SK-N-SH treated with all-trans-retinoic acid at 6 μM for 48 hours (cell line): ENCODE measurements around the gene SKIC8.

Experiments used
- ARNTL ChIP-seq: fragments of 450-650 bp; formaldehyde crosslinking; IDR thresholded peaks from 2 replicates; pipeline ENCODE4 v1.5.0; 2020; ENCODE audit warnings: low read depth, mild to moderate bottlenecking, moderate library complexity, borderline replicate concordance
- BACH2 ChIP-seq: fragments of 250-450 bp; sonication (Bioruptor Pico); IDR thresholded peaks from 2 replicates; pipeline ENCODE4 v1.9.0; 2021; ENCODE audit warnings: mild to moderate bottlenecking, borderline replicate concordance
- CSDC2 ChIP-seq: fragments of 250-450 bp; sonication (Bioruptor Pico); IDR thresholded peaks from 2 replicates; pipeline ENCODE4 v1.5.0; 2020; ENCODE audit warnings: mild to moderate bottlenecking, moderate library complexity
- ESRRG ChIP-seq: fragments of 250-450 bp; sonication (Bioruptor Pico); IDR thresholded peaks from 2 replicates; pipeline ENCODE4 v1.6.1; 2021; ENCODE audit warnings: mild to moderate bottlenecking
- SNAI2 ChIP-seq: fragments of 250-450 bp; sonication (Bioruptor Pico); IDR thresholded peaks from 2 replicates; pipeline ENCODE4 v1.5.0; 2020; ENCODE audit warnings: mild to moderate bottlenecking, moderate library complexity
- TCF4 ChIP-seq: fragments of 250-450 bp; sonication (Bioruptor Pico); IDR thresholded peaks from 2 replicates; pipeline ENCODE4 v1.8.0; 2021; ENCODE audit warnings: mild to moderate bottlenecking, moderate library complexity, borderline replicate concordance
- TOX ChIP-seq: fragments of 250-450 bp; sonication (Bioruptor Pico); IDR thresholded peaks from 2 replicates; pipeline ENCODE4 v1.8.0; 2021; ENCODE audit warnings: mild to moderate bottlenecking, moderate library complexity, borderline replicate concordance
- ZC3H10 ChIP-seq: fragments of 250-450 bp; sonication (Bioruptor Pico); IDR thresholded peaks from 2 replicates; pipeline ENCODE4 v1.5.1; 2021; ENCODE audit warnings: mild to moderate bottlenecking, moderate library complexity
- ZFP3 ChIP-seq: fragments of 250-450 bp; sonication (Bioruptor Pico); IDR thresholded peaks from 2 replicates; pipeline ENCODE4 v1.5.0; 2020; ENCODE audit warnings: mild to moderate bottlenecking, moderate library complexity
- ZFP30 ChIP-seq: fragments of 450-650 bp; formaldehyde crosslinking; IDR thresholded peaks from 2 replicates; pipeline ENCODE4 v1.5.0; 2022; ENCODE audit warnings: mild to moderate bottlenecking, moderate library complexity
- ZNF70 ChIP-seq: fragments of 450-650 bp; formaldehyde crosslinking; IDR thresholded peaks from 2 replicates; pipeline ENCODE4 v1.5.0; 2020; ENCODE audit warnings: mild to moderate bottlenecking, moderate library complexity
- TF ChIP-seq, protein P1 (sequence below): fragments of 250-450 bp; sonication (Bioruptor Pico); IDR thresholded peaks from 2 replicates; pipeline ENCODE4 v1.8.0; 2020; ENCODE audit warnings: mild to moderate bottlenecking, moderate library complexity, borderline replicate concordance
- TF ChIP-seq, protein P2 (sequence below): fragments of 250-450 bp; sonication (Bioruptor Pico); IDR thresholded peaks from 2 replicates; pipeline ENCODE4 v1.8.0; 2021; ENCODE audit warnings: low read depth, mild to moderate bottlenecking, moderate library complexity, borderline replicate concordance
- TF ChIP-seq, protein P3 (sequence below): fragments of 250-450 bp; sonication (Bioruptor Pico); IDR thresholded peaks from 2 replicates; pipeline ENCODE4 v1.5.1; 2020; ENCODE audit warnings: low read depth, mild to moderate bottlenecking, moderate library complexity

DNA sequence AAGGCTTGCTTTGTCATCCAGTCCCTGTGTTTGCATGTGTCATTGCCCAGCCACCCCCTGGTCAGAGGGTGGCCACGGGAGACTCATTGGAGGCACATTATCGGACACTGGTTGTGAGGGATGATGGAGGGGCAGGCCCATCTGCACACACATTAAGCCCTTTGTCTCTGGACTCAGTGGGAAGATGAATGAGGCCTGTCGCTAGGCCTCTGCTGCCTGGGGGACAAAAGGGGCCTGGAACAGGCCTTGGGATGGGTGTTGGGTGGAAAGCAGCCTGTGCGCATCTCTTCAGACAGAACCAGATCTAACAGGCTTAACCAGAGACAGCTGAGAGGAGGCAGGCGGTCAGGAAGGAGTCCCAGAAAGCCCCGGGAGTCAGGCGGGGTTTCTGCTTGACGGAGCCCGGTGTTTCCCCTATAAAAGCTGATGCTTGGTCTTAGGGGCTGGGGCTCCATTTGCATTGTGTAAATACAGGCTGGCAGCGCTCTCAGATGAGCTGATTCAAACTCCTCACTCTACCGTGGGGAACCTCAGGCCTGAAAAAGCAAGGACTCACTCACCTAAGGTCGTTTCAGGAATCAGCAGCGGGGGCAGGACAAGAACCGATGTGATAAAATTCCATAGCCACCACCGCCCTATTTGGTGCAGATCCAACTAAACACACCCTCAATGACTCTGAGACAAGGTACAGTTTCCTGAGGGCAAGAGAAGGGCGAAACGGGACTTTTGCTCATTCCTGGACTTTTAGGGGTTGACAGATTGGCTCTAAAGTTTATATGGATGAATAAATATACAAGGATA is 17.1 kb upstream of the SKIC8 start:
- TF ChIP-seq, protein P1, sequence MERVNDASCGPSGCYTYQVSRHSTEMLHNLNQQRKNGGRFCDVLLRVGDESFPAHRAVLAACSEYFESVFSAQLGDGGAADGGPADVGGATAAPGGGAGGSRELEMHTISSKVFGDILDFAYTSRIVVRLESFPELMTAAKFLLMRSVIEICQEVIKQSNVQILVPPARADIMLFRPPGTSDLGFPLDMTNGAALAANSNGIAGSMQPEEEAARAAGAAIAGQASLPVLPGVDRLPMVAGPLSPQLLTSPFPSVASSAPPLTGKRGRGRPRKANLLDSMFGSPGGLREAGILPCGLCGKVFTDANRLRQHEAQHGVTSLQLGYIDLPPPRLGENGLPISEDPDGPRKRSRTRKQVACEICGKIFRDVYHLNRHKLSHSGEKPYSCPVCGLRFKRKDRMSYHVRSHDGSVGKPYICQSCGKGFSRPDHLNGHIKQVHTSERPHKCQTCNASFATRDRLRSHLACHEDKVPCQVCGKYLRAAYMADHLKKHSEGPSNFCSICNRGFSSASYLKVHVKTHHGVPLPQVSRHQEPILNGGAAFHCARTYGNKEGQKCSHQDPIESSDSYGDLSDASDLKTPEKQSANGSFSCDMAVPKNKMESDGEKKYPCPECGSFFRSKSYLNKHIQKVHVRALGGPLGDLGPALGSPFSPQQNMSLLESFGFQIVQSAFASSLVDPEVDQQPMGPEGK (CRISPR knock-in tag), result no peak
- TF ChIP-seq TOX (no peak), ZC3H10 (no peak), ZFP3 (CRISPR knock-in tag) (no peak), ESRRG (CRISPR knock-in tag) (no peak), ZFP30 (CRISPR knock-in tag) (no peak), ARNTL (CRISPR knock-in tag) (no peak), CSDC2 (CRISPR knock-in tag) (no peak), BACH2 (CRISPR knock-in tag) (no peak), TCF4 (no peak), SNAI2 (CRISPR knock-in tag) (no peak), ZNF70 (CRISPR knock-in tag) (no peak)
- TF ChIP-seq, protein P2, sequence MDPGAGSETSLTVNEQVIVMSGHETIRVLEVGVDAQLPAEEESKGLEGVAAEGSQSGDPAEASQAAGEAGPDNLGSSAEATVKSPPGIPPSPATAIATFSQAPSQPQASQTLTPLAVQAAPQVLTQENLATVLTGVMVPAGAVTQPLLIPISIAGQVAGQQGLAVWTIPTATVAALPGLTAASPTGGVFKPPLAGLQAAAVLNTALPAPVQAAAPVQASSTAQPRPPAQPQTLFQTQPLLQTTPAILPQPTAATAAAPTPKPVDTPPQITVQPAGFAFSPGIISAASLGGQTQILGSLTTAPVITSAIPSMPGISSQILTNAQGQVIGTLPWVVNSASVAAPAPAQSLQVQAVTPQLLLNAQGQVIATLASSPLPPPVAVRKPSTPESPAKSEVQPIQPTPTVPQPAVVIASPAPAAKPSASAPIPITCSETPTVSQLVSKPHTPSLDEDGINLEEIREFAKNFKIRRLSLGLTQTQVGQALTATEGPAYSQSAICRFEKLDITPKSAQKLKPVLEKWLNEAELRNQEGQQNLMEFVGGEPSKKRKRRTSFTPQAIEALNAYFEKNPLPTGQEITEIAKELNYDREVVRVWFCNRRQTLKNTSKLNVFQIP (CRISPR knock-in tag), result no peak
- TF ChIP-seq, protein P3, sequence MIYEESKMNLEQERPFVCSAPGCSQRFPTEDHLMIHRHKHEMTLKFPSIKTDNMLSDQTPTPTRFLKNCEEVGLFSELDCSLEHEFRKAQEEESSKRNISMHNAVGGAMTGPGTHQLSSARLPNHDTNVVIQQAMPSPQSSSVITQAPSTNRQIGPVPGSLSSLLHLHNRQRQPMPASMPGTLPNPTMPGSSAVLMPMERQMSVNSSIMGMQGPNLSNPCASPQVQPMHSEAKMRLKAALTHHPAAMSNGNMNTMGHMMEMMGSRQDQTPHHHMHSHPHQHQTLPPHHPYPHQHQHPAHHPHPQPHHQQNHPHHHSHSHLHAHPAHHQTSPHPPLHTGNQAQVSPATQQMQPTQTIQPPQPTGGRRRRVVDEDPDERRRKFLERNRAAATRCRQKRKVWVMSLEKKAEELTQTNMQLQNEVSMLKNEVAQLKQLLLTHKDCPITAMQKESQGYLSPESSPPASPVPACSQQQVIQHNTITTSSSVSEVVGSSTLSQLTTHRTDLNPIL (CRISPR knock-in tag), result no peak
